ENCODE data around the gene CENPX. TPM values are rescaled to one million over a fixed set of nuclear protein-coding genes. Genes with fewer than 3 reads are reported as not detected.

The CENPX gene
- total and polyA plus RNA-seq, 7 donors = 78.4 to 273 (median 164) TPM

GRCh38 chr17:82031303-82031884, 8.7 kb upstream of the CENPX start, which contains the start of gene RAC3:
Gene RAC3, plus strand, starts transcription at chr17:82031678. Its CDS starts 84 bp downstream, at chr17:82031762.
- H3K9me3 ChIP-seq = no peaks in the 10 kb centered on the region
- H3K27me3 ChIP-seq = peaks cover 6 to 21% (median 18%) of the 10 kb centered on the region in 3 donors
- 1% methylated on average over 96 of the region's 96 CpGs for WGBS, 2 donors
- H3K4me3 ChIP-seq = peak within 1 kb of the TSS; percentile 23 to 58 (median 42)
- DNase-seq = no peak
- H3K27ac ChIP-seq = peak within 1 kb of the TSS; percentile 18 to 61 (median 59)
- no peaks in the 10 kb centered on the region for H3K36me3 ChIP-seq
- intact Hi-C loops (cut with DNase I) = no loop called here
- no peak for TF ChIP-seq POLR2A (IDR thresholded peaks at IDR 0.05)
- H3K4me1 ChIP-seq = peaks cover 0 to 32% (median 29%) of the 10 kb centered on the region in 4 donors

- intact Hi-C loops (cut with DNase I) = loop anchor here (1.0 kb wide), 1 partner anchor 124 kb away; no protein-coding TSS in a partner anchor
- no peaks in the 10 kb centered on the region for H3K9me3 ChIP-seq
- no peaks in the 10 kb centered on the region for H3K36me3 ChIP-seq
- peak overlapping the region; percentile 18 to 61 (median 59) for H3K27ac ChIP-seq
- H3K27me3 ChIP-seq = peaks cover 6 to 21% (median 18%) of the 10 kb centered on the region in 3 donors
- peaks cover 0 to 25% (median 23%) of the 10 kb centered on the region in 4 donors for H3K4me1 ChIP-seq
- TF ChIP-seq EP300 (IDR thresholded peaks at IDR 0.05) (no peak), CTCF (IDR thresholded peaks at IDR 0.05) (peak; percentile 91 to 96 (median 94))
- H3K4me3 ChIP-seq = peak overlapping the region; percentile 23 to 58 (median 42)
- WGBS, 2 donors = 1% methylated on average over 94 of the region's 94 CpGs
- DNase-seq = peak; percentile 93
Measured at GRCh38 chr17:82030470-82031302, 8.0 kb upstream of the CENPX start.

GRCh38 chr17:82029990-82030469, 7.4 kb upstream of the CENPX start:
- Histone ChIP-seq H3K27me3 (peaks cover 6 to 21% (median 18%) of the 10 kb centered on the region in 3 donors), H3K36me3 (no peaks in the 10 kb centered on the region), H3K4me1 (peaks cover 0 to 25% (median 22%) of the 10 kb centered on the region in 4 donors), H3K27ac (no peak overlapping the region), H3K4me3 (peak overlapping the region in 2 of 4 donors; percentile 50 to 58), H3K9me3 (no peaks in the 10 kb centered on the region)
- intact Hi-C loops (cut with DNase I) = loop anchor here (1.0 kb wide), 1 partner anchor 124 kb away; no protein-coding TSS in a partner anchor
- TF ChIP-seq CTCF (IDR thresholded peaks at IDR 0.05) = no peak
- no peak for TF ChIP-seq EP300 (IDR thresholded peaks at IDR 0.05)
- 63 to 71% methylated on average over 31 of the region's 31 CpGs for WGBS, 2 donors
- DNase-seq = no peak

- no peak for TF ChIP-seq POLR2AphosphoS5 (IDR thresholded peaks at IDR 0.05)
- no peak for TF ChIP-seq POLR2A (IDR thresholded peaks at IDR 0.05)
- no peak for TF ChIP-seq CTCF (IDR thresholded peaks at IDR 0.05)
- TF ChIP-seq EP300 (IDR thresholded peaks at IDR 0.05) = no peak
- peaks cover 6 to 21% (median 18%) of the 10 kb centered on the region in 3 donors for H3K27me3 ChIP-seq
- intact Hi-C loops (cut with DNase I) = no loop called here
- WGBS, 2 donors = 96% methylated on average over 16 of the region's 16 CpGs
- no peak for DNase-seq
- no peak overlapping the region for H3K27ac ChIP-seq
- no peak overlapping the region for H3K4me3 ChIP-seq
- no peaks in the 10 kb centered on the region for H3K36me3 ChIP-seq
- H3K9me3 ChIP-seq = no peaks in the 10 kb centered on the region
- peaks cover 0 to 26% (median 25%) of the 10 kb centered on the region in 4 donors for H3K4me1 ChIP-seq
Measured at GRCh38 chr17:82029391-82029790, 6.7 kb upstream of the CENPX start.

GRCh38 chr17:82028966-82029365, 6.3 kb upstream of the CENPX start:
- WGBS, 2 donors = 97% methylated on average over 9 of the region's 9 CpGs
- H3K27ac ChIP-seq = no peak overlapping the region
- peaks cover 0 to 30% (median 29%) of the 10 kb centered on the region in 4 donors for H3K4me1 ChIP-seq
- no peak for TF ChIP-seq CTCF (IDR thresholded peaks at IDR 0.05)
- no peak for TF ChIP-seq EP300 (IDR thresholded peaks at IDR 0.05)
- no peak for TF ChIP-seq POLR2A (IDR thresholded peaks at IDR 0.05)
- no peak for TF ChIP-seq POLR2AphosphoS5 (IDR thresholded peaks at IDR 0.05)
- intact Hi-C loops (cut with DNase I) = no loop called here
- H3K4me3 ChIP-seq = no peak overlapping the region
- H3K27me3 ChIP-seq = peaks cover 6 to 21% (median 18%) of the 10 kb centered on the region in 3 donors
- DNase-seq = no peak
- H3K36me3 ChIP-seq = no peaks in the 10 kb centered on the region
- H3K9me3 ChIP-seq = no peaks in the 10 kb centered on the region
